HG02981 (cell line): ENCODE measurements around the gene BCL6B.
"Not testable (repeated sequence)": the region's sequence is repeated elsewhere in the genome, so short reads cannot be mapped to it uniquely, and the experiment has no call there.

Source experiments
- ATAC-seq: cut with Tn5 transposase; IDR thresholded peaks from one replicate; pipeline ENCODE4 v1.9.1; 2021; ENCODE audit warnings: mild to moderate bottlenecking, moderate library complexity; ENCODE audit not compliant: unreplicated experiment

BCL6B gene, protein sequence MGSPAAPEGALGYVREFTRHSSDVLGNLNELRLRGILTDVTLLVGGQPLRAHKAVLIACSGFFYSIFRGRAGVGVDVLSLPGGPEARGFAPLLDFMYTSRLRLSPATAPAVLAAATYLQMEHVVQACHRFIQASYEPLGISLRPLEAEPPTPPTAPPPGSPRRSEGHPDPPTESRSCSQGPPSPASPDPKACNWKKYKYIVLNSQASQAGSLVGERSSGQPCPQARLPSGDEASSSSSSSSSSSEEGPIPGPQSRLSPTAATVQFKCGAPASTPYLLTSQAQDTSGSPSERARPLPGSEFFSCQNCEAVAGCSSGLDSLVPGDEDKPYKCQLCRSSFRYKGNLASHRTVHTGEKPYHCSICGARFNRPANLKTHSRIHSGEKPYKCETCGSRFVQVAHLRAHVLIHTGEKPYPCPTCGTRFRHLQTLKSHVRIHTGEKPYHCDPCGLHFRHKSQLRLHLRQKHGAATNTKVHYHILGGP

GRCh38 chr17:7022781-7023571, at the start of gene BCL6B:
BCL6B (plus strand) TSS chr17:7023050; CDS start chr17:7023672, 622 bp downstream.
- no peak for ATAC-seq

- not testable (repeated sequence) for ATAC-seq
Measured at GRCh38 chr17:6979440-6979839, 43.4 kb upstream of the BCL6B start.

- no peak for ATAC-seq
Measured at GRCh38 chr17:6981426-6981825, 41.4 kb upstream of the BCL6B start.

GRCh38 chr17:6985266-6985665, 37.6 kb upstream of the BCL6B start:
- no peak for ATAC-seq

DNA sequence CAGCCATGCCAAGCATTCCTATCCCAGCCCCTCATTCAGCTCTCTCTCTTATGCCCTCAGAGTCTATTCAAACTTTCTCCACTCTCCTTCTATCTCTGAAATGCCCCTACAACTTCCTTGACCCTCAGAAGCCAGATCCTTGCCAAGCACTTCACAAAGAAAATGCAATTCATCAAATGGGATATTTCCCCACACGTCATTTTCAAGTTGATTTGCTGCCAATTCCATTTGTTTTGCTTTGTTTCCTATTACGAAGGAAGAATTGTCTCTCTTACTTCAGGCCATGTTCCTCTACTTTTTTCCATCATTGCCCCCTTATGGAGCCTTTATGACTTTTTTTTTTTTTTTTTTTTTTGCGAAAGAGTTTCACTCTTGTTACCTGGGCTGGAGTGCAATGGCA, 36.2 kb upstream of the BCL6B start:
- ATAC-seq = no peak

GRCh38 chr17:6989779-6990178, 33.1 kb upstream of the BCL6B start:
- no peak for ATAC-seq

GRCh38 chr17:6993613-6994056, 29.2 kb upstream of the BCL6B start:
- ATAC-seq = not testable (repeated sequence)

GRCh38 chr17:6994118-6994598, 28.7 kb upstream of the BCL6B start:
- no peak for ATAC-seq

DNA sequence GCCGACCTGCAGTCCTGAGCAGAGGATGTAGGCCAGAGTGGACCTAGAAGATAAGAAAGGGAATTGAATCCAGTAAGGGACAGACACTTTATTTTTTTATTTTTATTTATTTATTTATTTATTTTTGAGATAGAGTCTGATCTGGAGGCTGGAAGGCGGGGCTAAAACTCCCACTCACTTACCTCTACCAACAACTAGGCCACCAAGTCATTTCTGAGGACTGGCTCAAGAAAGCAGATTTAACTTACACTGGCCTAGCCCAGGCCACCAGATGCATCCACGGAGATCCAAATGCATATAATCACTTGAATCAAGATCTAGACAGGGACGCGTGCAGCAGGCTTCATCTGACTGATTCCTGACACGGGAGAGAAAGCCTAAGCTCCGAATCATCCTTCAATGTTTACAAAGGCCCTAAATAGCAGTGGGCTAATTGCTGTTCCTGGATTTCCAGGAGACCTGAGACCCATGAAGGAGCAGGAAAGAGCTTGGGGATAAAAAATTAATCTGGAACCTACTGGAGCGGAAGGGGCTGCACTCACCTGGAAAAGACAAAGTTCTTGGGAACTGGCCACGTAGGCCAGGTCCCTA, 28.1 kb upstream of the BCL6B start:
- no peak for ATAC-seq

DNA sequence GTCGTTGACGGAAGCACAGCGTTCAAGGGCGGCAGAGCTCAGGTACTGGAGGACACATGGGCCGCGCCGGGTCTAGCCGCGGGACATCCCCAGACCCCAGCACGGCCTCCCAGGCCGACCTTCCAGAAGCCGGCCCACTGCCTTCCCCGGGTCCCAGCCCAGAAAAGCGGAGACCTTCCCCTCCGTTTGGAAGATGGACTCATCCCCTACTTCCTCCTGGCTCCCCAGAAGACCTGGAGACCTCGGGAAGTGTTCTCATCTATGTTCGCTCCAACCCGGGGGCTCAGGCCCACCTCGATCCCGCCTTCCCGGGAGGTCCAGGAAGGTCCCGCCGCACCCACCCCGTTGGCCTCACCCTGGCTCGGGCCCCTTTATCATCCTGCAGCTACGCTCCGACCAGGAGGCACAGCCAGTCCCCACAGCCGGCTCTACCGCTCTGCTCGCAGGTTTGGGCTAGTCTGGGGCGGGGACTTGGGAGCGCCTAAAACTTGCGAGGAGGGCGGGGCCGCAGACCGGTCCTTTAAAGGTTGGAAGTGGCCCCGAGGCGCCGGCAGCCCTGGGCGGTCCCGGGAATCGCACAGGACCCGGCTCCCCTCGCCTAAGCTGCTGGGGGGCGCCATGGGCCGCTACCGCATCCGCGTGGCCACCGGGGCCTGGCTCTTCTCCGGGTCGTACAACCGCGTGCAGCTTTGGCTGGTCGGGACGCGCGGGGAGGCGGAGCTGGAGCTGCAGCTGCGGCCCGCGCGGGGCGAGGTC, 27.2 kb upstream of the BCL6B start, which contains the start of gene ALOX12:
TSS of gene ALOX12 (plus strand) at position 550 of the 756 bp plus-strand sequence. CDS start at position 619, 69 bp downstream.
- no peak for ATAC-seq

DNA sequence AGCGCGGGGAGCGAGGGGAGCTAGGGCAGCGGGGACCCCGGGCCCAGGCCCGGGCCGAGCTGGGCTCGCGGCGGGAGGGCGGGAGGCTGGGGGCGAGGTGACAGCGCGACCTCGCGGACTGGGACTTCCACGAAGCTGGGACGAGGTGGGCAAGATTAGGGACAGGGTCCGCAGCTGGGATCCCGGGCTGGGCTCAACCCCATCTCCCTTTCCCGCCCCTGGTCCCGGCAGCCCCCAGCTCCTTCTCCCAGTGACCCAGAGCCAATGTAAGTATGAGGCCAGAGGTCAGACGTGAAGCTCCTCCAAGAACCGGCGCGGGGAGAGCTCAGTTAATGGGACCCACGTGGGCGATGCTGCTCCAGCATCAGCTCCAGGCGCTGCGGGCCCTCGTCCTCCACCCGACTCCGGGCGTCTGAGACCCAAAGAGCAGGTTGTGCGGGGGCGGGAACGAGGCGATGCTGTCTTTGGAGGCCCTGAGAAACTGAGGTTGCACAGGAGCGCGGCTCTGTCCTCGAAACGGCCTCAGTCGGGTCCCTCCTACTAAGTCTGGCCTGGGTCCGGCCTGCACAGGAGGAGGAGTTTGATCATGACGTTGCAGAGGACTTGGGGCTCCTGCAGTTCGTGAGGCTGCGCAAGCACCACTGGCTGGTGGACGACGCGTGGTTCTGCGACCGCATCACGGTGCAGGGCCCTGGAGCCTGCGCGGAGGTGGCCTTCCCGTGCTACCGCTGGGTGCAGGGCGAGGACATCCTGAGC, 26.4 kb upstream of the BCL6B start:
- ATAC-seq = no peak

DNA sequence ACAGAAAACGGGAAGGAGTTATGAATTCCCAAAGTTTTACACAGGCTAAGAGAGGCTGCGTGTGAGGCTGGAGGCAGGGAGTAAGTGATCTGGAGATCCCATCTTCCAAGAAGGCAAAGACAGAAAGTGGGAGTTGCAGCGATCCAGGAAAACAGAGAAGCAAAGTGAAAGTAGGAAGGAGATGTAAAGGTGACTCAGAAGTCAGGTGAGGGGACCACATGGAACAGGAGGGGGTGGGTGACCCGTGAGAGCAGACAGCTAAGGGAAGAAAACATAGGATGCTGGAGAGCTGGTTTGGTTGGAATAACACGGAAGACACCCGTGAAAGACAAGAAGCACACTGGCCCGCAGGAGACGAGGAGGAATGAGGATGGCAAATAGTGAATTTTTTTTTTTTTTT, 25.7 kb upstream of the BCL6B start:
- no peak for ATAC-seq

- ATAC-seq = no peak
Measured at GRCh38 chr17:6998855-6999508, 23.9 kb upstream of the BCL6B start.

GRCh38 chr17:7001318-7001961, 21.4 kb upstream of the BCL6B start:
- no peak for ATAC-seq

DNA sequence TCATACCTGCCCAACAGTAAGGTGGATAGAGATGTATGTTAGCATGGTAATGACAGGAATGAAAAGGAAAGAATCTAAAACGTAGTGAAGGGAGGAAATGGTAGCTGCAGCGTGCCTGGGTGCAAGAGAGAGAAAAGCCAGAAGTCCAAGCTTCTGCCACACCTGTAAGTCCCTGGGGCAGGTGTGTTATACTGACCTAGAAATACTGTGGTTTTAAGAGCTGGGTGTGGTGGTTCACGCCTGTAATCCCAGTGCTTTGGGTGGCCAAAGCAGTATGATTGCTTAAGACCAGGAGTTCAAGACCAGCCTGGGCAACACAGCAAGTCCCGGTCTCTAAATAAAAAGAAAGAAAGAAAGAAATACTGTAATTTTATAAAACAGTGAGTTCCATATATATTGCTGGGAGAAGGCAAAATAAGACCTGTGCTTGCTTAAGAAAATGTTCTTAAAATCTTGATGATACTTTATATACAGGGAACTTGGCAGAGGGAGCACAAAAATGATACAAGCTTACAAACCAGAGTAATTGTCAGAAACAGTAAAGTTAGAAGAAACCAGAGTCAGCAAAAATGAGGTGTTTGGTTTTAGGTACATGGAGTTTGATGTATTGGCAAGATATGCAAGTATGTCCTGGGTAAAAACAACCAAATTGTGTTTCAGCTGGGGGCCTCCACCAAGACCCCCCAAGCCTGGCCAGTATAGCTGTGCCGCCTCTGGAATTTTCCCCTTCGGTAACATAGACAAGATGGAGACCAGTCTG, 20.4 kb upstream of the BCL6B start:
- ATAC-seq = no peak

DNA sequence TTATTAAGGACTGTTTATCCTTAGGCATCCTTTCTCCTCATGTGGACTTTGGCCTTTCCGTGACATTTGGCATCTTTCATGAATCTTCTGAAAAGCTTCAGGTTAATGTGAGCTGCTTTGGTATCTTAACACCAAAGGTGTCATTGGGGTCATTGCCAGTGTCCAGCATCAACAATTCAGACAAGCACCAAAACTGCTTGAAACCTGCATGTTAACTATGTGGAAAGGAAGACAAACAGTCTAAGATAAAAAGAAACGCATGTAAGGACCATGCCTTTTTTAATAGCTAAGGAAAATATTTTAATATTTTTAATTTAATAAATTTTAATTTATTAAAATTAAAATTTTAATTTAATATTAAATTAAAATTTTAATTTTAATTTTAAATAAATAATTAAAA, 19.1 kb upstream of the BCL6B start:
- no peak for ATAC-seq

GRCh38 chr17:7004398-7005253, 18.2 kb upstream of the BCL6B start:
- ATAC-seq = peak; percentile 47
